Kidney (tissue), 14 donors: ENCODE results near the gene LRBA. TPM values are rescaled to one million over a fixed set of nuclear protein-coding genes. Genes with fewer than 3 reads are reported as not detected.

ENCODE experiments used
- DNase-seq, 5 donors: peaks; one replicate each; pipeline ENCODE4 v3.0.0-alpha.2; 2013 to 2020
- FAIRE-seq: peaks from 2 replicates; lab custom pipeline; 2012; peaks lifted over from hg19 to GRCh38; lab: Jason Lieb, UNC
- H3K27ac ChIP-seq, 2 donors: one replicate each; pipeline ENCODE4 v1.7.0; 2013; ENCODE audit warnings: low read depth in 2 of 2, low read length in 2 of 2, inconsistent platforms in 1 of 2
- H3K27me3 ChIP-seq: one replicate; pipeline ENCODE4 v1.7.1; 2013; ENCODE audit warnings: low read length, inconsistent platforms; ENCODE audit not compliant: control insufficient read depth, insufficient read depth
- H3K36me3 ChIP-seq, 3 donors: one replicate each; pipeline versions ENCODE4 v1.7.0 to v1.7.1; 2013; ENCODE audit warnings: low read length in 3 of 3, control low read depth in 1 of 3, inconsistent platforms in 1 of 3; ENCODE audit not compliant: insufficient read depth in 3 of 3, control insufficient read depth in 2 of 3
- H3K4me1 ChIP-seq, 3 donors: one replicate each; pipeline versions ENCODE4 v1.7.0 to v1.7.1; 2013; ENCODE audit warnings: low read length in 3 of 3, inconsistent platforms in 1 of 3, low read depth in 1 of 3; ENCODE audit not compliant: control insufficient read depth in 2 of 3, insufficient read depth in 2 of 3
- H3K4me3 ChIP-seq, 3 donors: one replicate each; pipeline versions ENCODE4 v1.7.0 to v1.8.1; 2013; ENCODE audit warnings: low read length in 3 of 3, control low read depth in 1 of 3, inconsistent platforms in 1 of 3
- H3K9ac ChIP-seq, 3 donors: one replicate each; pipeline versions ENCODE4 v1.7.0 to v1.7.1; 2013; ENCODE audit warnings: low read length in 3 of 3, control low read depth in 1 of 3, inconsistent platforms in 1 of 3
- H3K9me3 ChIP-seq, 3 donors: one replicate each; pipeline versions ENCODE4 v1.7.0 to v1.7.1; 2013; ENCODE audit warnings: low read length in 3 of 3, control low read depth in 1 of 3, inconsistent platforms in 1 of 3; ENCODE audit not compliant: control insufficient read depth in 2 of 3, insufficient read depth in 1 of 3
- CTCF ChIP-seq: IDR thresholded peaks from 3 replicates; pipeline ENCODE4 v1.5.1; 2012; ENCODE audit warnings: mild to moderate bottlenecking, moderate library complexity, borderline replicate concordance; ENCODE audit not compliant: insufficient read depth; ENCODE audit errors: extremely low read depth
- intact Hi-C: fragments of 100-400 bp; cut with DNase I; formaldehyde crosslinking; loops from one replicate; pipeline ENCODE4 v1.11.1; 2022
- polyA plus RNA-seq: library from polyadenylated mRNA; stranded (reverse); fragments of 350-450 nt; fragmentation: Illumina TruSeq; extraction: RNeasy Lipid Tissue Mini Kit (QIAGEN cat#74804); gene quantifications from one replicate; pipeline ENCODE4 v1.2.3, GENCODE V29; 2014; ENCODE audit warnings: low read depth, low replicate concordance; ENCODE audit not compliant: insufficient read depth
- total RNA-seq: library from RNA; stranded (reverse); fragmentation: NEBNext Ultra II Directional; extraction: Animal tissue kit (Norgen Biotek cat#: 25700); gene quantifications from one replicate; pipeline ENCODE4 v1.2.1, GENCODE V29; 2021
- donor health status: control.
- donor health status: control.
- donor health status: control.
- donor health status: control.
- donor health status: control.
- donor health status: DM: yes; HTN: yes; CAD: no.
- donor health status: Normal renal cell carcinoma (clear cell type).

The LRBA gene
- total and polyA plus RNA-seq, 2 donors from 2014 or later = 20.3 to 76.7 TPM

- TF ChIP-seq CTCF = no peak
- H3K4me1 ChIP-seq = no peaks in the 10 kb centered on the region
- no peak overlapping the region for H3K27ac ChIP-seq
- H3K9me3 ChIP-seq = no peaks in the 10 kb centered on the region
- DNase-seq = no peak
- H3K4me3 ChIP-seq = no peak overlapping the region
- no peak overlapping the region for H3K9ac ChIP-seq
- no peak for FAIRE-seq
- intact Hi-C loops = no loop called here
- H3K27me3 ChIP-seq = no peaks in the 10 kb centered on the region
- no peaks in the 10 kb centered on the region for H3K36me3 ChIP-seq
Observed at GRCh38 chr4:150501983-150502382, 513.1 kb downstream of the LRBA start.

GRCh38 chr4:150501009-150501727 lies 513.9 kb downstream of the LRBA start:
- Histone ChIP-seq H3K4me1 (no peaks in the 10 kb centered on the region), H3K9me3 (no peaks in the 10 kb centered on the region), H3K9ac (no peak overlapping the region), H3K36me3 (no peaks in the 10 kb centered on the region), H3K27me3 (no peaks in the 10 kb centered on the region), H3K27ac (no peak overlapping the region), H3K4me3 (no peak overlapping the region)
- FAIRE-seq = no peak
- no peak for DNase-seq
- TF ChIP-seq CTCF = no peak
- intact Hi-C loops = no loop called here

DNA sequence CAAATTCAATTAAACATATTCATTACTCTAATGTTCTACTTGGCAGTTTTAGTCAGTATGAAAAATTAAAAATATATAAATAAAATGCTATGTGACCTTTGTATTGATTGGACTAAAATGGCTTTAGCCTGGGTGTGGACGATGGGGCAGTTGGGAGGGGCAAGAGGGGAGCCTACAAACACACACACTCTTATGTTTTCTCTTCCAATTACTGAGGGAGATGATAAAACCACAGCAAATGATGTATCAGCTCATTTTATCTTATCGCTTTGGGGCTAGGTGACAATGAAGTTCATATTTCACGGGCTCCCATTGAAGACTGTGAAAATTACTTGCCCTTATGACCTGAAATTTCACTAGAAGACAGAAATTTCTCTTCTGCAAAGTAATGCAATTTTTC lies 517.5 kb downstream of the LRBA start:
- H3K4me3 ChIP-seq = no peak overlapping the region
- FAIRE-seq (no peak), DNase-seq (no peak)
- no peak for TF ChIP-seq CTCF
- no peak overlapping the region for H3K9ac ChIP-seq
- no peak overlapping the region for H3K27ac ChIP-seq
- H3K9me3 ChIP-seq = no peaks in the 10 kb centered on the region
- H3K36me3 ChIP-seq = no peaks in the 10 kb centered on the region
- no peaks in the 10 kb centered on the region for H3K4me1 ChIP-seq
- intact Hi-C loops = no loop called here
- H3K27me3 ChIP-seq = no peaks in the 10 kb centered on the region
